HuH-7 (cell line): ENCODE results near the gene DYNC1LI2.
"Not testable (repeated sequence)": the region's sequence is repeated elsewhere in the genome, so short reads cannot be mapped to it uniquely, and the experiment has no call there.

Experiments
- DNase-seq: peaks from one replicate; pipeline ENCODE4 v3.0.0; 2011; ENCODE audit warnings: low spot score

DYNC1LI2 gene

DNA sequence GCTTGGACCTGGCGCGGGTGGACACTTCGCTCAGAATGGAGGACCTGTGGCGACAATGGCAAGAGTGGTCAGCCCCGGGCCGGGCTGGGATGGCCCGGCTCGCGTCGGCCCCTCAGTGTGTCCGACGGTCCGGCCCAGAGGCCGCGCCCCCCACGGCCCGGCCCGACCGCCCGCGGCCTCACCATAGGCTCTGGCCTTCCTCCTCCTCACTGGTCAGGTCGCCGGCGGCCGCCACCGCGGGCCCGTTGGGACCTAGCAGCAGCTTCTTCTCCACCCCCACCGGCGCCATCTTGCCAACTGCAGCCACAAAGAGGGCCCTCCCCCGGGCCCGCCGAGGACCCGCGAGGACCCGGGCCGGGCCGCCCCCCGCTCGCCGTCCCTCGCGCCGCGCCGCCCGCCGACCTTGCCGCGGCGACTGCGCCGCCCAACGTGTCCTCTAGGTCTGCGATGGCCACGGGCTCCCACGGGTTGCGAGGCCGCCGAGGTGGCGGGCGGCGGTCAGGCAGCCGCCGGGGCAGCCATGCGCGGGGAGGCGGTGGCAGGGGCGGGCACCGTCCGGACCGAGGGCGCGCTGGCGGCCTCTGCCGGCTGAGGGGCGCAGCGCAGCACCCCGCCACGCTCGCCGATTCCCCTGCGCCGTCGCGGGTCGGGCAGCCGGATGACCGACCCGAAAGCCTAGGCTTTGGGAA is at the start of gene DYNC1LI2:
Gene DYNC1LI2 (minus strand): TSS at position 307 of the 689 bp plus-strand sequence. CDS start 18 bp downstream, at position 289.
- peak; percentile 81 for DNase-seq

DNA sequence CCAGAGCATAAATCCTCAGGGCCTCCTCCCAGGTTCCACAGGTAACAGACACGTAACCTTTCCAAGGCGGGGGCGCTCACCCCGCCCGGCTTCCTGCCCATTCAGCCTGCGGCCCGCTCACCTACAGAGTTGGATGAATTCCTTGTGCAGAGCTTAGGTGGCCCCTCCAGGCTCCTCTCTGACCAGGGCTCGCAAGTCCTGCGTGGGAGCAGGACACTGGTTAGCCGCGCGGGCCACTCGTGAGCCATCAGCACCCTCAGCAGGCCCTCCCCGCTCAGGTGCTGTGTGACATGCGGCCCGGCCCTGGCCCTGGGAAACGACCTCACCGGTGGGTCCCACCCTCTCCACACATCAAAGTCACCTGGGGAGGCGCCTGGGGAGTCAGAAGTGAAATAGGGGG is 49.4 kb upstream of the DYNC1LI2 start:
- DNase-seq, result no peak

DNA sequence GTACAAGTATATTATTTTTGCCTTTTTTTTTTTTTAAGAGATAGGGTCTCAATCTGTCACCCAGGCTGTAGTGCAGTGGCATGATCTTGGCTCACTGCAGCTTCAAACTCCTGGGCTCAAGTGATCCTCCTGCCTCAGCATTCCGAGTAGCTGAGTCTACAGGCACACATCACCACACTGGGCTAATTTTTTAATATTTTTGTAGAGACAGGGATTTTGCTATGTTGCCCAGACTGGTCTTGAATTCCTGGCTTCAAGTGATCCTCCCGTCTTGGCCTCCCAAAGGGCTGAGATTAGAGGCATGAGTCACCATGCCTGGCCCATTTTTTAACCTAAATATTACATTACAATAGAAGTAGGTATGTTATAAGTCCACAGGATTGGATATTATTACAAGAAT is 46.8 kb upstream of the DYNC1LI2 start:
- no peak for DNase-seq

DNA sequence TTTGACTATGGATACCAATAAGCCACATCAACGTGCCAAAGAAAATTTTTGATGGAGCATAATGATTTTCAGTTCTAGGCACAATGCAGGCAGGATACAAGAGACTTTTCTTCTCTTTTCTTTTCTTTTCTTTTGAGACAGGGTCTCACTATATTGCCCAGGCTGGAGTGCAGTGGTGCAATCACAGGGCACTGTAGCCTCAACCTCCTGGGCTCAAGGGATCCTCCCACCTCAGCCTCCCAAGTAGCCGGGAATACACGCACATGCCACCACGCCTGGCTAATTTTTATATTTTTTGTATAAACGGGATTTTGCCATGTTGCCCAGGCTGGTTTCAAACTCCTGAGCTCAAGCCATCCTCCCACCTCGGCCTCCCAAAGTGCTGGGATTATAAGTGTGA is 42.6 kb upstream of the DYNC1LI2 start:
- not testable (repeated sequence) for DNase-seq

DNA sequence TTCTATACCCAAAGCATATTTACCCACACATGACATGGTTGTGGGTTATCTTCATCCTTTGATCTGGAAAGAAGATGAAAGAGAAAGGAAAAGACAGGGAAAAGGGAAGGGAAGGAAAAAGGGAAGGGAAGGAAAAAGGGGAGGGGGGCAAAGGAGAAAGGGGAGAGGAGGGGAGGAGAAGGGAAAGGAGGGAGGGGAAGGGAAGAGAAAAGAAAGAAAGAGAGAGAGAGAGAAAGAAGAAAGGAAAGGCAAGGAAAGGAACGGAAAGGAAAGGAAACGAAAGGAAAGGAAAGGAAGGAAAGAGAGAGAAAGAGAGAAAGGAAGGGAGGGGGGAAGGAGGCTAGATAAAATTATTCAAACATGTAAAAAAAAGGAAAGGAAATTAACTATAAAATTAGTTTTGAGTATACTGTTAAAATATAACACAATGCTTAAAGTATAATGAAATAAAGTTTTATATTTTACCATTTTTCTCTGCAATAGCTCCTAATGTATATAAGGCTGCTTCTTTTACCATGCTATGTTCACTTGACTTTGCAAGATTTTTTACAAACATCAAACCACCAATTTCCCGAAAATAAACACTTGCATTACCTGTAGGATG is 38.8 kb upstream of the DYNC1LI2 start:
- no peak for DNase-seq

DNA sequence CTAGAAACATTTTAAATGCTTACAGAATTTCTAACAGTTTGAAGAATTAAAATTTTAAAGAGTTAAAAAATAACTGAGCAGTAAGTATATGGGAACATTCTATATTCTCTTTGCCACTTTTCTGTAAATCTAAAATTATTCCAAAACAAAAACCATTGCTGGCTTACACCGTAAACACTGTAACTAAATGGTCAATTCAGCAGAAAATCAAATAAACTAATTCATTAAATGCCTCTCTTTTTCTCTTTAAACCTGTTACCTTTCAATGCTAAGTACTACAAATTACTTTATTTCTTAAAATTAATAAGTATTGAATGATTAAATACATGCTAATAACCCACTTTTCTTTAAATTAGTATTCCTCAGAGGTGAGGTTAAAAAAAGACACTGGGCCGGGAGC is 36.0 kb upstream of the DYNC1LI2 start:
- no peak for DNase-seq

DNA sequence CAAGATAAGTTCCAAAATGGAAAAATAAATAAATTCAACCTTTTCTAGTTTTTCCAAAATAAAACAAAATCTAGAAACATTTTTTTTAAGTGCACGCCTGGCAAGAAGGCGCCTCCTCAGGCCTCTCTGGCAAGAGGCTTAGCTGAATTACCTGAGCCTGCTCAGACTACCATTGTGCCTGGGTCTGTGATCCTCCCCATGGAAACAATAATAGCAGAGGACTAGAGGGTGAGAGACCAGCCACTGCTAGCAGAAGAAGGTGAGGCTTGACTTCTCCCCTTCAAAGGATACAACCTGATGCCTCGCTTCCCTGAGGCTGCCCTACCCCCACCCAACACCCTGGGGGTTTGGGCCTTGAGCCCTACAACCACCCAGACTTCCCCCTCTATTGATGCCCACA is 35.1 kb upstream of the DYNC1LI2 start:
- no peak for DNase-seq

DNA sequence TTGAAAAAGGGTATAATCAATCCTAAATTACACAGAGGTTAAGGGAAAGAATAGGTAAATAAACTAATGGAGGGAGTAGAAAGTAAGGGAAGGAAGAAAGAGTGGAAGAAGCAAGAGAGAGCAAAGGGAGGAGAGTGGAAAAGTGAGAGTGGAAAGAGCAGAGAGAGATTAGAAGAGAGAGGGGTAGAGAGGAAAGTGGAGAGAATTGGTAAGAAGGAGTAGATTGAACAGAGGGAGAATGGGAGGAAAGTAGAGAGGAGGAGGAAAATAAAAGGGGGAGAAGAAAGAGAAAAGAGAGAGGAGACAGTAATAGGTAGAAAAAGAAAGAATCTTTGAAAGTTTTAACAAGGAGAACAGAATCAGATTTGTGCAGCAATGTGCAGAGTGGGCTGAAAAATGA is 25.0 kb upstream of the DYNC1LI2 start:
- no peak for DNase-seq

DNA sequence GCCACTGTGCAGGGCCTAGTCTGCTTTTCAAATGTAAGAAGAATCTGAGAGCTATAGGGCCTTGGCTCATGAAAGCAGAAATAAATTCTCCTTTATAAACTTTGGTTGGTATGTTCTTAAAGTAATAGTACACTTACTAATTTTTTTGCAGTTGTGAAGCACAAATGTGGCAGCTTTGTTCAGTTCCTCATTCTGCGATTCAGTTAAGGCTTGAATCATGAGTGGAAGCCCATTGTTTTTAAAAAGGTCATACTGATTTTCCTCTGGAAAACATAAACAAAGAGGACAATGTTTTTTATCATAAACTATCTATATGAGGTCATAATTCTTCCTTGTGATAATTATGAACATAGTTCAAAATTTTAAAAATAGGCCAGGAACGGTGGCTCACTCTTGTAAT is 23.6 kb upstream of the DYNC1LI2 start:
- DNase-seq, result no peak

DNA sequence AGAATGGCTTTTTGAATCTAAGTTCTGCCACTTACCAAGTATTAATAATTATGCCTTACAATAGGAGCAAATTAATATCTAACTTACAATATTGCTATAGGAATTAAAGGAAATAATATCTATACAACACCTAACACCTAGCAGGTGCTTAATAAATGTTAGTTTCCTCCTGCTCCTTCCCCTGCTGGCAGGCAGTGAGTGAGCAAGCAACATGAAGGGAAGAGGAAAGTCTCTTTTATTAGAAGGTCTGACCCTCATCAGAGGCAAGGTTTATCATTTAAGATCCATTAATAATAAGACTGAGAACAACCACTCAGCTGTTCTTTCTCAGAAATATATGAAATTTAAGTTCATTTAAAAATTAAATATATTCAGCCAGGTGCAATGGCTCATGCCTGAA is 6.7 kb upstream of the DYNC1LI2 start:
- no peak for DNase-seq

DNA sequence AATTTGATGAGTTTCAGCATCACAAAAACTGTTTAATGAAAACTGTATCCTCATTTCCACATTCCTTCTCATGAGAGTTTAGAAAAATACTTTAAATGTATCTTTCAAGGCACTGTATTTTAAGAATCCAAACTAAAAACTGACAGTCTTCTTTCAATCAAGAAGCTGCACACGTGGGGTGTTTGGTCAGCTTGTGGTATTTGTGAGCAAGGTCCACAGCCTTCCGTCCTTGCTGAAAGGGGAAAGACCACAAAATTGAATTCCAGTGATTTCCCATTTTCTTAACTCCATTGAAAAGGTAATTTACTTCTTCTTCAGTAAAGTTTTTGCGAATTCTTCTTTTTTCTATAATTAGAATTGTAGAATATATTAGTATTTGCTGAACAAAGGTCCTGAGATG is 3.4 kb upstream of the DYNC1LI2 start:
- DNase-seq, result no peak

DNA sequence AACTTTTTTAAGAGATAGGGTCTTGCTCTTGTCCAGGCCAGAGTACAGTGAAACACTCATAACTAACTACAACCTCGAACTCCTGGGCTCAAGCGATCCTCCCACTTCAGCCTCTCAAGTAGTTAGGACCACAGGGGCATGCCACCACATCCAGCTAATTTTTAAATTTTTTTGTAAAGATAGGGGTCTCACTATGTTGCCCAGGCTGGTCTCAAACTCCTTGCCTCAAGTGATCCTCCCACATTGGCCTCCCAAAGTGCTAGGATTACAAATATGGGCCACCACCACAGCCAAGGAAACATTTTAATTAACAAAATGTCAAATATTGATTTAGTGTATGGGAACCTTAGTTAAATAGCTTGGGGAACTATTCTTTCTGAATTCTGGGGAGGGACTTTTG is 2.8 kb upstream of the DYNC1LI2 start:
- no peak for DNase-seq

DNA sequence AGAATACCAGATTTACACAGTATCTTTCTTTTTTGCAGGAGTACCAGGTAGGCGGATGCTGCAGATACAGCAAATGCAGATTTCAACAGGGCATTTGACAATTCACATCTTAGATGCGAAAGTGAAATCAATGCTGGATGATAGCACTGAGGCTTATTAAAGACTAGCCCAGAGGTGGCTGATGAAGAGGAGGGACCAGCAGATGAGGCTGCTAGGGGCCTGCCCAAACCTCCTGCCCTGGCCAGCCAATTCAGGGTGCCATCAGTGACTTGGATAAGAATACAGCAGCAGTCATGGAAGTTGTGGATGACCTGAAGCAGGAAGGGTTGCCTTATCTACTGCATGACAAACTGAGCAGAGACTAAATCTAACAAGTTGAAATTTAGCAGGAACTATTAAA is 1.5 kb upstream of the DYNC1LI2 start:
- DNase-seq, result no peak

DNA sequence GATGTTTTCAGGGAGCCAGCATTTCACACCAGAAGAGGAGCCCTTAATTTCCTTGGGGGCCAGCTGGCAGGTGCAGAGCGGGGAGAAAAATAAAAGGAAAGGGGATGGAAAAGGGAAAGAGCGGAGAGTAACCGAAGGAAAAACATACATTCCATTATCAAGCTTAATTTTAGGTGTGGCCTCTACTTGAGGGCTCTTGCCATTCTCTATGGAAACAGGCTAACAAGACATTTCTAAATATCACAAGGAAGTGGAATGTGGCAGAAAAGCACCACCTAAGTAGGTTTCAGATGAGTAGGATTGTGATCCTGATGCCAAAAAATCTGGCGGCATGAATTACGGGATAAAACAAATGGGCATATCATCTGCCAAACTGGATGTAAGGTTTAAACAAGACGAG is 970 bp upstream of the DYNC1LI2 start:
- DNase-seq, result no peak

DNA sequence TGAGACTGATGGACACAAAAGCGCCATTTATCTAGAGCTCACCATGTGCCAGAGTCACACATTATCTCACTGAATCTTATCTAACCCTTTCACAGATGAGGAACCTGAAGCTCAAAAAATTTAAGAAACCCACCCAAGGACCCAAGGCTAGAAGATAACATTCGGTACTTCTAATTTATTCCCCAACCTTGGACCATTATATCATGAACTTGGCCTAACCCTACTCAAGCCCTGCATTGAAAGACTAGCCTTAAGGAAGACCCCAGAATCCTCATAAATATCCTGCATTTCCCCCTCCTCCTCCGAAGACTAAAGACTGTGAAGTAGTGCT is 548 bp upstream of the DYNC1LI2 start:
- DNase-seq, result no peak

DNA sequence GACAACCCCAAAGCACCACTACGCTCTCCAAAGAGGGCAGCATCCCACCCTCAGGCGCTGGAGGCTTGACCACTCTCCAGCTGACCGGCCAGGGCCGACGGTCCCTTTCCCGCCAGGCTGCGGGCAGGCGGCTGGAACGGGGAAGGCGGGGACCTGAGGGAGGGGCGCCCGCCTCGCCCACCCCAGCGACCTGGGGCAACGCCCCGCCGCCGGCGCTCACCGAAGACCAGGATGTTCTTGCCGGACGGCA is 431 bp downstream of the DYNC1LI2 start:
- no peak for DNase-seq

DNA sequence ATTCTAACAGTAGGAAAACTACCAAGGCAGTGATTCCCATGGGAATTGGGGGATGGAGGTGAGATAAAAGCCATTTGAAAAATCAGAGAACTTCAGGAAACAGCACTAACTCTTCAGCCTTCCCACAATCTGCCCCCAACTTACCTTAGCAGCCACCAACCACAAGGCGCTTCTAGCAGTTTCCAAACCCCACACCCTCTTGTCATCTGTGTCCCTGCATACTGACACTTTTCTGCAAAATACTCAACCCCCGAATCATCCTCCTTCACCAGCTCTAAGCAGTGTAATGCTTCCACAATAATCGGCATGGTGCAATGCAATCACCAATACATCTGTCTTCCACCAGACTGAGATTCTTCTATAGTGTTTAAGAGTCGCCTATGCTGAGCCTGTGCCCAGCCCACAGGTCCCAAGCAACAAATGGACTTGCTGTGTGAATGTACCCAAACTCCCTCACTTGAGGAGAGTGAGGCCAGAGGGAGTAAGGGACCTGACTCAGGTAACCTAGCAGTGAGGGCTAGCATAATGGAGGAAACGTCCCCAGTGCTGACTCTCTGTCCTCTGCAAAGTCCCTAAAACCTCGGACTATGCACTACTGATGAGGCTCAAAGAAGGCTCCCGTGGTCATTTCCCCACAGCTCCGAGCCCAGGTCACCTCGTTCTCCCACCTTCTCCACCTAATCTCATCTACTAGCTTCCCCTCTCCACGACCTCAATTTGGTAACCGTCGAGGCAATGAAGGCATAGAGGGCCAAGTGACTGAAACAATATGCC is 943 bp downstream of the DYNC1LI2 start:
- no peak for DNase-seq

DNA sequence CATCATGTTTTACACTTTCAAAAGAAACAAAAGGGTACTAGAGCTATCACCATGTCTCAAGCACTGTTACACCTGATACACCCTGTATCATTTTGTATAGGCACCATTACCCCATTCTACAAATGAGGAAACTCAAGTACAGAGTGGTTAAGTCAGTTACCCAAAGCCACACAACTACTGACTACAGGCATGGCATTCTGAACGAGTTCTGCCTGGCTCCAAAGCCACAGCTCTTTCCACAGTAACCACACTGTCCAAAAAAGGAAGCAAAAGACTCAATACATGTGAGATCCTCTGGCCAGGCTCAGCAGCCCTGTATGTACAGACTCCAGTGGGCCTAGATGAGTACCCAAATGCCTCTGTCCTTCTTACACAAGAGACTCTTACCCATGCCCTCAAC is 4.7 kb downstream of the DYNC1LI2 start:
- no peak for DNase-seq

DNA sequence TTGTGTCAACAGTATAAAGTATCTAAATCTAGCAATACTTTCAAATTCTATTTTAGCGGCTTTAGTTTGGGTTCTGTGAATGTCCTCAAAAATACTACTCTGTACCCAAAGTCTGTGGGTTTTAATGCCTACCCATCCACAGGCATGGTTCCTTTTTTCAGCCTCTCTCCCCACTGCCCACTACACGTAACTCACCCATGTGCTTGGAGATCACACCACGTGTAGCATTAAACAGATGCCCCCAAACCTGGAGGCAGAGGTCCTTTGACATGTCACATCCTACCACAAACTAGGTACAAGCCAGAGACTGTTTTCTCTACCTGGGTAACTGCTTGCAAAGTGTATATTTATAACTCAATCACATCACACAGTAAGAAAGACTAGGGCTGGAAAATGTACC is 5.4 kb downstream of the DYNC1LI2 start:
- DNase-seq, result no peak

DNA sequence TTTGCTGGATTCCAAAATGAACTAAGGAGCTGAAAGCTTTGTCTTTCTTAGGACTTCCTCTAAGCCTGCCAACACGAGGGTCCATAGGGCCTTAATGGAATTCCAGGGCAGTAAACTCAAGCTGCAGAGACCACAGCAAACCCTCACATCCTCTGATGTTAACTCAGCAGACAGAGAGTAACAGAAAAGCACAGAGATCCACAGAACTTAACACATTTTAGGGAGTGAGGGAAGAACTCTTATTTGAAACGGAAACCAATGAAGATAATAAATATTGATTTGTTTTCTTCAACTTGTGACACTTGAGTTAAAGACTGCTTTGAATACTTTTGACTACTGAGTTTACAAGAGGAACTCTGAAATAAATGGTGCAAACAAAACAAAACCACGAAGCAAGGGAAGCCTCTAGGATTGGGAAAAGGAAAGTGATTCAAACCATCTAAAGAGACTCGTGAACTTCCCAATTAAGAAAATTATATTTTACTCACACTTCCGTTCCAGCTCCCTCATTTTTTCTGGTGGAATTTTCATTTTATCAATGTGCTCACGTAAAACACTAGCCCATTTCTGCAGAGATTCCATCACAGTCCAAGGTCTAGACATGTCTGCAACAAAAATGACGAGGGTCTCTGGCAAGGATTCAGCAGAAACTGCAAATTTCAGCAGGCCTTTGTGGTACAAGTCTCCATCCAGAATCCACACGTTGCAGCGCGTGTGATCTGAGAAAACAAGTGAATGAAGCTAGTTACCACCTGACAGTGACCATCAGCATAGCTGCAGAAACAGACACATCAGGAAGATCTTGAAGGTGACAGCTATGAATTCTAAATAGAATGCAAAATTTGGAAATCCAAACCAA is 9.2 kb downstream of the DYNC1LI2 start:
- no peak for DNase-seq

DNA sequence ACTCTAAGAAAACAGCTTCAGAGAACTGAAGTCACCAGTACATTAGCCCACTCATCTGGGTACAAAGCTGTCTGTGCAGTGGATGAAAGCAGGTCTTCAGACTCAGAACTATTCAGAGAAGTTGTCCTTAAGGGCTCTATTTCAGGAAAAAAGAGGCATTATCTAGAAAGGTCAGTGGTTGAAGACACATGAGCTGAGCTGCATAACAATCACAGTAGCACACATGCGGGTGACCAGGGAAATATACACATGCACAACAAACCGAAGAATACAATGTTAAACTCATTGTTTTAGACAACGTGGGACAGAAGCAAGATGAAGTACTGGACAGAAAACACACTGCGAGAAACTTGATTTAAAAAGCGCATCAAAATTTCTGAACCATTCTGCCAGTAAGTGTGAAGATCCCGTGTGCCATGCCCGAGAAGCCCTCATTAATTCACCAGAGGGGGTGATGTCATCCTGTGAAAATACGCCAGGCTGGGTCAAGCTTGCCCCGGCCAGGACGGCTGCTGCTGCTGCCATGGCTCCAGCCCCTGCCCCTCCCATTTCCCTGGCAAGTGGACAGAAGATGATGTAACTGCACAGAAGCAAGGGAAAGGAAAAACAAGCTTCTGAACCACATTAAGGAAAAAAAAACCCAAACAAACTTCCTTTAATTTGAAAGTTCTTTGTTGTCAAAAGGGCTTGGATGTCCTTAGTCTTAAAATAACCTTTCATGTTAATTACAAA is 10.1 kb downstream of the DYNC1LI2 start:
- DNase-seq, result no peak

DNA sequence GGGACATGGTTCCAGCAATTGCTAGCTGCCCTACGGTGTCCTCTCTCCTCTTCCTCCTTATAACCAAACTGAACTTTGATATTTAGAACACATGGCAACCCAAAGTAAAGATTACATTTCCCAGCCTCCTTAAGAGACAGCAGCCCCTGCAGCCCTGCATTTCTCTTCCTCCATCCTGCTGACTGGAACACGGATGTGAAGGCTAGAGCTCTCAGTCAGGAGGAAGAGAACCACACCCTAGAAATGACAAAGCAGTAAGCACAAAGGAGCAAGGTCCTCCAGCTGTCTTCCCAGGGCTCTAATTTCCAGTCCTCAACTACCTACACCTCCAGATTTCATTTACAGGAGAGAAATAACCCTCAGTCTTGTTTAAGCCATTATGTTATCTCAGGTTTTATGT is 10.9 kb downstream of the DYNC1LI2 start:
- no peak for DNase-seq
